A673 (cell line): ENCODE results near the gene CHSY3. TPM values are rescaled to one million over a fixed set of nuclear protein-coding genes. Genes with fewer than 3 reads are reported as not detected.

Source experiments
- BruUV-seq: library from RNA; stranded (reverse); fragments of 400-500 nt; replicated peaks from 2 replicates; lab custom pipeline; 2021; lab: Mats Ljungman, UMichigan
- CTCF ChIA-PET: fragments of 300-600 bp; sonication (Branson Sonifier 250); formaldehyde crosslinking; loops from one replicate; lab custom pipeline; 2022; ENCODE audit warnings: antibody characterized with exemption; lab: Charles Lee
- POLR2A ChIA-PET: fragments of 300-600 bp; sonication (Branson Sonifier 250); formaldehyde crosslinking; loops from one replicate; lab custom pipeline; 2022; ENCODE audit warnings: antibody characterized with exemption; ENCODE audit not compliant: low non-redundant PET; lab: Charles Lee
- DNase-seq: peaks from one replicate; pipeline ENCODE4 v3.0.0-alpha.2; 2015; ENCODE audit warnings: low spot score
- H3K27ac ChIP-seq: fragments of 200-600 bp; sonication (generic); 2 replicates; pipeline ENCODE4 v1.5.1; 2016; ENCODE audit warnings: mixed run types, low read depth, mild to moderate bottlenecking, mixed read lengths, antibody characterized with exemption, low read length; ENCODE audit not compliant: poor library complexity, severe bottlenecking
- H3K27me3 ChIP-seq: fragments of 200-600 bp; sonication (generic); replicated peaks from 2 replicates; pipeline ENCODE4 v1.6.1; 2017; ENCODE audit warnings: mixed run types, low read depth, mild to moderate bottlenecking, mixed read lengths, antibody characterized with exemption, low read length; ENCODE audit not compliant: insufficient read depth, poor library complexity
- H3K36me3 ChIP-seq: fragments of 200-600 bp; sonication (generic); 2 replicates; pipeline ENCODE4 v1.6.1; 2016; ENCODE audit warnings: mixed run types, mild to moderate bottlenecking, mixed read lengths, antibody characterized with exemption, low read length; ENCODE audit not compliant: insufficient read depth, poor library complexity, severe bottlenecking
- H3K4me1 ChIP-seq: fragments of 200-600 bp; sonication (generic); 2 replicates; pipeline ENCODE4 v1.6.1; 2017; ENCODE audit warnings: mixed run types, mild to moderate bottlenecking, mixed read lengths, antibody characterized with exemption, low read length; ENCODE audit not compliant: insufficient read depth, poor library complexity, severe bottlenecking
- H3K4me3 ChIP-seq: fragments of 200-600 bp; sonication (generic); 2 replicates; pipeline ENCODE4 v1.5.1; 2016; ENCODE audit warnings: low read depth, mixed run types, mild to moderate bottlenecking, mixed read lengths, low read length; ENCODE audit not compliant: poor library complexity, severe bottlenecking
- H3K9me3 ChIP-seq: fragments of 200-600 bp; sonication (generic); 2 replicates; pipeline ENCODE4 v1.6.1; 2016; ENCODE audit warnings: mixed run types, low read depth, mild to moderate bottlenecking, mixed read lengths, antibody characterized with exemption, low read length; ENCODE audit not compliant: poor library complexity, severe bottlenecking
- EZH2 ChIP-seq: fragments of 200-600 bp; sonication (generic); IDR thresholded peaks from 2 replicates; pipeline ENCODE4 v1.6.1; 2017; ENCODE audit warnings: borderline replicate concordance, low read depth, mild to moderate bottlenecking, mixed read lengths, antibody characterized with exemption, low read length; ENCODE audit not compliant: poor library complexity, severe bottlenecking
- intact Hi-C: fragments of 100-400 bp; cut with micrococcal nuclease; formaldehyde crosslinking; loops from one replicate; pipeline ENCODE4 v1.10.0; 2022; ENCODE audit not compliant: unreplicated experiment
- total RNA-seq: library from RNA; stranded (reverse); gene quantifications from 2 replicates; pipeline ENCODE4 v1.2.3, GENCODE V29; 2021
- TF ChIP-seq, protein P1 (sequence below): fragments of 300-800, 200-600 bp; sonication (generic); conservative IDR thresholded peaks from 2 replicates; pipeline ENCODE4 v1.5.1; 2017; ENCODE audit warnings: low read depth, mild to moderate bottlenecking, antibody characterized with exemption, low read length, moderate library complexity, mixed read lengths

CHSY3 gene
- total RNA-seq, 1 experiment from 2014 or later, result not detected

GRCh38 chr5:130227699-130228098 lies 323.4 kb downstream of the CHSY3 start:
- BruUV-seq, result no TSS peak
- H3K4me1 ChIP-seq, result no peaks in the 10 kb centered on the region
- no peak for TF ChIP-seq EZH2
- TF ChIP-seq, protein P1, sequence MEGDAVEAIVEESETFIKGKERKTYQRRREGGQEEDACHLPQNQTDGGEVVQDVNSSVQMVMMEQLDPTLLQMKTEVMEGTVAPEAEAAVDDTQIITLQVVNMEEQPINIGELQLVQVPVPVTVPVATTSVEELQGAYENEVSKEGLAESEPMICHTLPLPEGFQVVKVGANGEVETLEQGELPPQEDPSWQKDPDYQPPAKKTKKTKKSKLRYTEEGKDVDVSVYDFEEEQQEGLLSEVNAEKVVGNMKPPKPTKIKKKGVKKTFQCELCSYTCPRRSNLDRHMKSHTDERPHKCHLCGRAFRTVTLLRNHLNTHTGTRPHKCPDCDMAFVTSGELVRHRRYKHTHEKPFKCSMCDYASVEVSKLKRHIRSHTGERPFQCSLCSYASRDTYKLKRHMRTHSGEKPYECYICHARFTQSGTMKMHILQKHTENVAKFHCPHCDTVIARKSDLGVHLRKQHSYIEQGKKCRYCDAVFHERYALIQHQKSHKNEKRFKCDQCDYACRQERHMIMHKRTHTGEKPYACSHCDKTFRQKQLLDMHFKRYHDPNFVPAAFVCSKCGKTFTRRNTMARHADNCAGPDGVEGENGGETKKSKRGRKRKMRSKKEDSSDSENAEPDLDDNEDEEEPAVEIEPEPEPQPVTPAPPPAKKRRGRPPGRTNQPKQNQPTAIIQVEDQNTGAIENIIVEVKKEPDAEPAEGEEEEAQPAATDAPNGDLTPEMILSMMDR, result no peak
- H3K4me3 ChIP-seq, result no peak overlapping the region
- intact Hi-C loops, result no loop called here
- H3K27me3 ChIP-seq, result no peaks in the 10 kb centered on the region
- ChIA-PET CTCF (no interaction called here), POLR2A (no interaction called here)
- H3K9me3 ChIP-seq, result no peaks in the 10 kb centered on the region
- H3K36me3 ChIP-seq, result no peaks in the 10 kb centered on the region
- no peak for DNase-seq
- H3K27ac ChIP-seq, result no peak overlapping the region

GRCh38 chr5:130231786-130232185 lies 327.5 kb downstream of the CHSY3 start:
- no peaks in the 10 kb centered on the region for H3K4me1 ChIP-seq
- intact Hi-C loops, result no loop called here
- no peak overlapping the region for H3K27ac ChIP-seq
- ChIA-PET CTCF (no interaction called here), POLR2A (no interaction called here)
- no peak for DNase-seq
- H3K36me3 ChIP-seq, result no peaks in the 10 kb centered on the region
- no peaks in the 10 kb centered on the region for H3K27me3 ChIP-seq
- TF ChIP-seq, protein P1, result no peak
- no peak for TF ChIP-seq EZH2
- no peak overlapping the region for H3K4me3 ChIP-seq
- BruUV-seq, result no TSS peak
- no peaks in the 10 kb centered on the region for H3K9me3 ChIP-seq

GRCh38 chr5:130234816-130235215 lies 330.6 kb downstream of the CHSY3 start:
- Histone ChIP-seq H3K36me3 (no peaks in the 10 kb centered on the region), H3K9me3 (no peaks in the 10 kb centered on the region), H3K4me3 (no peak overlapping the region), H3K27me3 (no peaks in the 10 kb centered on the region), H3K27ac (no peak overlapping the region), H3K4me1 (no peaks in the 10 kb centered on the region)
- intact Hi-C loops, result no loop called here
- no TSS peak for BruUV-seq
- ChIA-PET CTCF (no interaction called here), POLR2A (no interaction called here)
- TF ChIP-seq, protein P1, result no peak
- TF ChIP-seq EZH2, result no peak
- no peak for DNase-seq

Other genes starting within 250 kb of the CHSY3 start
- gene MINAR2, start 156.4 kb upstream of the CHSY3 start, total RNA-seq, result not detected in 2 replicates